Eye (tissue), 1 donor: ENCODE data around the gene TCERG1L.
A peak's percentile ranks its signal among the peaks of the same experiment; 100 is the strongest.

ENCODE experiments used
- DNase-seq: peaks from one replicate; pipeline ENCODE4 v3.0.0-alpha.2; 2015

The TCERG1L gene

GRCh38 chr10:131269776-131270460, 41.6 kb downstream of the TCERG1L start:
- DNase-seq, result no peak

GRCh38 chr10:131267814-131268095, 43.8 kb downstream of the TCERG1L start:
- no peak for DNase-seq

GRCh38 chr10:131266936-131267813, 44.3 kb downstream of the TCERG1L start:
- DNase-seq, result no peak

GRCh38 chr10:131264110-131264788, 47.3 kb downstream of the TCERG1L start:
- DNase-seq, result no peak

DNA sequence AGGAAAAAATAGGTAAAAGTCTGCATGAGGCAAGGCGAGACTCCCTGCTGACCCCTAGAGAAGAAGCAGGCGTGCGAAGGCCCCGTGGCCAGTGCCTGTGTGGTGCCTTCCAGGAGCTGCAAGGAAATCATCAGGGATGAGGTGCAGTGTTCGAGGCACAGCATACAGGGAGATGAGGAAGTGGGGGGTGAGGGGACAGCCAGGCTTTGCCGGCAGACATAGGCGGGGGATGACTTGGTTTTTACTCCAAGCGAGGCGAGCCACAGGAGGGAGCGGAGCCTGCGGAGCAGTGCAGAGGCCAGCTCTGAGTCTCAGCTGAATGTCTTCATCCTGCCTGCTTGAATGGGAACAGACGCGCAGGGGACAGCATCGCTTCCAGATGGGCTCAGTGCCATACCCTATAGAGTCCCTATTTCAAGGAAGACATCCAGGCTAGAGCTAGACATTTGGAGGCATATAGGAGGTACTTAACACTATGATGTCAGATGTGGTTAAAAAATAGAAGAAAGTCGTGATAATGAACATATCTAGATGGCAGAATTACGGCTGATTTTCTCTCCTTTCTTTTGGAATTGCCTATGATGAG, 49.5 kb downstream of the TCERG1L start:
- DNase-seq, result no peak

DNA sequence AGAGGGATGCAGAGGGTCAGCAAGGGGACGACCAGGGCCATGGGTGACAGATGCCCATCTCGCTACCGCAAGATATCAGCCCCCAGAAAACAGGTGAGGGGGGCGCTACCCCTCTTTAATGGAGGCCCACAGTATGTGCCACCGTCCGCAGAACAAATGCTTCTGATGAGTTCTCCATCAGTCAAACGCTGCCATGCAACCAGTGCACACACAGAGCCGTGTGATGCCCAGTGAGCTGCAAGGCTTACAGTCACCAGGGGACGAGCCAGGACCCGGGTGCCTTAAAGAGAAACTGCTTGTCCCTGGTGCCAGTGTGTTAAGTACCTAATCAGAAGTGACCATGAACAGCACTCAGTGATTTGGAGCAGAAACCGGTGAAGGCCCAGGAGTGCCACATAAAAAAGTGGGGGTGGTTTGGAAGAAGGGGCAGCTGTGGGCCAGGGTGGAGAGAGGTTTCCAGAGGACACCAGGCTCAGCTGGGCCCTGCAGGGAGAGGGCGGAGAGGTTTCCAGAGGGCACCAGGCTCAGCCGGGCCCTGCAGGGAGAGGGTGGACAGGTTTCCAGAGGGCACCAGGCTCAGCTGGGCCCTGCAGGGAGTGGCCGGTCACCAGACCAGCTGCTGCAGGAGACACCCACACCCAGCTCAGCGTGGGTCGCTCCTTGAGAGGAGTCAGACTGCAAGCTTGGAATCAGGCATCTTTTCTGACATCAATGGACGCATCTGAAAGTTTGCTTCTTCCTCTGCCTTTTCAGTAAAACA, 50.9 kb downstream of the TCERG1L start:
- DNase-seq, result no peak

- DNase-seq, result no peak
Measured at GRCh38 chr10:131260031-131260430, 51.5 kb downstream of the TCERG1L start.

DNA sequence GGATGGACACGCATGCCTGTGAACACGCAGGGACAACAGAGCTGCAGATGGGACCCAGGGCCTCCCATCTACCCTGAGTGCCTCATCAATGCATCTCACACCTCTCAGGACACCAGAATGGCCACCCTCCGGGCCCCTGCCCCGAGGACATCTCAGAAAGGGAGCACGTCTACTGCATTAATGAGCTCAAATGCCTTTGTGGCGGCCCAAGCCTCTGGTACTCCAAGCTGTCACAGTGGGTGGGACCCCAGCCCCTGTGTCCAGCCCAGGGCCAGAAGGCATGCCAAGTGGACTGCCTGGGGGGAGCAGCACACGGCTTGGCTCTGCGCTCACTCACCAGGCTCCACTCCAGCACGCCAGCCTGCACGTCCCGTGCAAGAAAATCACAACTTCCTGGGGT, 52.0 kb downstream of the TCERG1L start:
- no peak for DNase-seq

DNA sequence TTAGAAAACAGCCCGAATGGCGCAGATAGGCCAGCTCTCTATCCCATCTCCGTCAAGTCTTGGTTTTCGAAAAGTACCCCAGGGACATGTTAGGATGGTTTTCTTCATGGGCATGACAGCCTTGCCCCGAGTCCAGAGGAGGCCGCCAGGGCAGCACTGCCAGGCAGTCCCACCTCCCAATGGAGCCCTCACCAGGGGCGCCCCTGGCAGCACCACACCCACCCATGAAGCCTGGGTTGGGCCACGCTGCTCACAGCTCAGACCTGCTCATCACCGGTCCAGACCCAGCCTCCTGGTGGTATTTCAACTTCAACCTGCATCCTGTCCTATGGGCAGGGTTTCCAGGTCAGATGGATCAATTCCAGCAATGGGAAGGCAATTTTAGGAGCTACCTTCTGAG, 53.3 kb downstream of the TCERG1L start:
- no peak for DNase-seq

DNA sequence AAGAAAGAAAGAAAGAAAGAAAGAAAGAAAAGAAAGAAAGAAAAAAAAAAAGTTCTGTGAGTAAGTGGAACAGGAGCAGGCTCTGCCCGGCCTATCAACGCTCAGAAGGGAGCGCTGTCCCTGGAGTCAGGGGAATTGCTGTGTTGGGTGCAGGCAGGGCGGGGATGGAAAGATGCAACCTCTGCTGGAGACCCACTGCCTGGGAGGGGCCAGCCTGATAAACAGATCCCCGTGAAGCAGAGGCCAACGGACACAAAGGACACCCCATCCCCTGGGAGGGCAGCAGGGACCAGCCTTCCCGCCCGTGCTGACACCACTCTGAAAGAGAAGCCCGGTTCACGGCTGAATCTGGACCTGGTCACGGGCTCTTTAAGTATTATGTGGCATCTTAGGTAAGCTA, 54.5 kb downstream of the TCERG1L start:
- no peak for DNase-seq

GRCh38 chr10:131254859-131255252, 56.7 kb downstream of the TCERG1L start:
- DNase-seq, result no peak

- DNase-seq, result no peak
Measured at GRCh38 chr10:131253931-131254858, 57.3 kb downstream of the TCERG1L start.

DNA sequence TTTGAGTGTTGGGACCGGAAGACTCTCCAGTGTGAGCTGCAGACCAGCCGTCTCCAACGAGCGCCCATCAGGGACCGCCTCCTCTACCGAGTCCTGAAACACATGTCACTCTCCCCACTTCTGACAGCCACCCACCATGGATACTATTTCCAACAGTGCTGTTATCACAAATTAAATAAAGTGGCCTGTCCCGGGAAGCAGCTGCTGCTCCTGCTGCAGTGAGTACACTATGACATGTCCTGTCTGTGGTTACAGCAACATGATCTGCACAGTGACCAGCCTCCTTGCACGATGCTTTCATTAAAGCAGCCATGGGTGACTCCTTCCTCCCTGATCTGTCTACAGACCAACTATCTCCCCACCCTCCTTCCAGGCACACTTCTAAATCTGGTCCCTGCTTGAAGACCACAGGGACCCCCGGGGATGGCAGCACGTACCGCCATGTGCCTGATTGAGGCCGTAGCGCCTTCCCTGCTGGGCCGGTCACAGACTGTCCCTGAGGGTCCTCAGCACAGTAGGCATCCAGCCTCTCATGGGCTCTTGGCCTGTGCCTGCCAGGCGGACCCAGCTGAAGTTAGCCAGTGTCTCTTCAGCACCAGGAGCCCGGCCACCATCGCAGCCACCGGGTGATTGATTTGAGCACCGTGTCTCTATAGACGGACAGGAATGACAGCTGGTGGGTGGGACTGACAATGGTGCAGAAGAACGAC, 58.8 kb downstream of the TCERG1L start:
- DNase-seq, result no peak

GRCh38 chr10:131251146-131251541, 60.4 kb downstream of the TCERG1L start:
- DNase-seq, result no peak

- peak; percentile 41 for DNase-seq
Measured at GRCh38 chr10:131250454-131251145, 60.9 kb downstream of the TCERG1L start.

GRCh38 chr10:131249955-131250344, 61.6 kb downstream of the TCERG1L start:
- DNase-seq, result peak; percentile 47

- DNase-seq, result no peak
Measured at GRCh38 chr10:131249238-131249954, 62.1 kb downstream of the TCERG1L start.

DNA sequence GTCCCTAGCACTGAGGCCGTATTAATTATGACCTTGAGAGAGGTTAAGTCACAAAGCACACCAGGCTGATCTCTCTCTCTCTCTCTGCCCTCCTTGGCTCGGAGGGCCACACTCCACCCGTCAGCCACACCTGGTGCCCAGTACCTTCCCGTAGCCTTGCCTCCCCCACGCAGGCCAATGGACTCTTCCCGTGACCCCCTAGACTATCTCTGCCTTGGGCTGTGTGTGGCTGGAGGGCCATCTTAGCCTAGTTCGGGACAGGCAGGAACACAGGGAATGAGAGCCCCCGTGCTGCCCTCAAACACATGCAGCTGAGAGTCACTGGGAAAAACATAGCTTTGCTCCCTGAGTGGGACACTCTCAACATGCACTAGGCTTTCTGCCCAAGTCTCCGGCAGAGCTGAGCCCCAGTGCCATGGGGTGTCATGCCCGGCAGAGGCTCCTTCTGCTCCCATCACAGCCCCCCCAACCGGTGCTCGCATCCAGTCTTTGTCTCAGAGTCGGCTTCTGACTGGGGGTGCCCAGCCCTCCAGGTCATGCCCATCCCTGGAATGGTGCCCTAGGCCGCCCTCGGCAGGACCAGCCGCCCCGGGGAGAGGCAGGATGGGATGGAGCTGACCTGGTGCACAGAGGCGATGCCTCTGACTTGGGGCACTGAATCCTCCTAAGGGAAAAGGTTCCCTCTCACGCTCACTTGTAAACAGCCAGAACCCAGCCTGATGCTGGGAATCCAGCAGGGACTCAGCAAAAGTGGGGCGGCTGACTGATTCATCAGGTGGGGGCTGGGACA, 63.0 kb downstream of the TCERG1L start:
- DNase-seq, result no peak

DNA sequence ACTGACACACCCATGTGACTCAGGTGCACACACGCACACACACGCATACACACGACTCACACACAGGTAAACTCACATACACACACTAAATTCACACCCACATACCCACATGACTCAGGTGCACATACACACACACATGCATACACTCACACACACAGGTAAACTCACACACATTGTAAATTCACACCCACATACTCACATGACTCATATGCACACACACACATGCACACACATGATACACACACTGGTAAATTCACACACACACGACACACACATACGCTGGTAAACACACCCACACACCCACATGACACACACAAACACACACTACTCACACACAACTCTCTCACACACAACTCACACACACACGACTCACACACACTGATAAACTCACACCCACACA, 63.6 kb downstream of the TCERG1L start:
- DNase-seq, result no peak
